MM.1S (cell line): Measurements from ENCODE around the gene ADAR.

Experiments
- CTCF ChIP-seq: fragments of 300-600 bp; sonication (generic); IDR thresholded peaks from 2 replicates; pipeline ENCODE4 v1.5.1; 2016; ENCODE audit warnings: antibody characterized with exemption, low read length, mixed read lengths
- EZH2 ChIP-seq: fragments of 300-600 bp; sonication (generic); optimal IDR thresholded peaks from 2 replicates; pipeline ENCODE3; 2017; ENCODE audit warnings: low read depth, mild to moderate bottlenecking, antibody characterized with exemption, low read length, mixed read lengths
- EZH2phosphoT487 ChIP-seq: fragments of 300-600 bp; sonication (generic); IDR thresholded peaks from 2 replicates; pipeline ENCODE4 v1.6.1; 2018; ENCODE audit warnings: antibody characterized with exemption, low read length

GRCh38 chr1:154541231-154541630 lies 66.8 kb downstream of the ADAR start:
- TF ChIP-seq CTCF (no peak), EZH2 (no peak), EZH2phosphoT487 (no peak)
